KG1 (cell line): ENCODE measurements around the gene RPL28.

Experiments
- DNase-seq: peaks from one replicate; lab custom pipeline; 2025; lab: John Stamatoyannopoulos, UW

RPL28 gene

DNA sequence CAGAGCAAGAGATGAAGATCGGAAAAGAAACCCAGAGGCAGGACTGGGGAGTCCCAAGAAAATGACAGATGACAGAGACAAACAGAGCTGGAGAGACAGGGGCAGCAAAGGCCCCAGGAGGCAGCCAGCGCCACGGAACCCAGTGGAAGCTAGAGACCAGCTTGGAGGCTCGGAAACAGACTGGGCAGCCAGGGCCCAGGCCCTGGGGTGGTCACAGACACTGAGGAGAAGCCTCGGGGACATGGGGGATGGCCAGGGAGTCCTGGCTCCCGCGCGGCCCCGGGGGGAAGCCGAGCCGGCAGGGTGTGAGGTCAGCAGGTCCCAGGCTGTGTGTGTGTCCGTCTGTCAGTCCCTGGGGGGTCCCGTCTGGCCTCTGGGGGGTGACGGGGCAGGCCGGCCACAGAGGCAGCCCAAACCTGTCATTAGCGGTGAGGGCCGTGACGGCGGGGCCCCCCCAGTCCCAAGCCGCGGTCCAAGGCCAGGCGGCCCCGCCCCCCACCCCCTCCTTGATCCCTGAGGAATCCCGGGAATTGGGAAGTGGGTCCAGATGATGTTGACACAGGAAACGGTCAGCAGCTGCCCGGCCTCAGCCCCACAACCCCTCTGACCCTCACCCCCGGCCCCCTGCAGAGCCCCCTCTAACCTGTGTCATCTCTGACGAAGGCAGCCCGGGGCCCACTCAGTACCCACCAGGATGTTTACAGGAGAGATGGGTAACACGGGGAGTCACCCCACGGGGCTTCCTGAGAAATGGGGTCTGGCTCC is 11.6 kb upstream of the RPL28 start:
- DNase-seq: no peak

DNA sequence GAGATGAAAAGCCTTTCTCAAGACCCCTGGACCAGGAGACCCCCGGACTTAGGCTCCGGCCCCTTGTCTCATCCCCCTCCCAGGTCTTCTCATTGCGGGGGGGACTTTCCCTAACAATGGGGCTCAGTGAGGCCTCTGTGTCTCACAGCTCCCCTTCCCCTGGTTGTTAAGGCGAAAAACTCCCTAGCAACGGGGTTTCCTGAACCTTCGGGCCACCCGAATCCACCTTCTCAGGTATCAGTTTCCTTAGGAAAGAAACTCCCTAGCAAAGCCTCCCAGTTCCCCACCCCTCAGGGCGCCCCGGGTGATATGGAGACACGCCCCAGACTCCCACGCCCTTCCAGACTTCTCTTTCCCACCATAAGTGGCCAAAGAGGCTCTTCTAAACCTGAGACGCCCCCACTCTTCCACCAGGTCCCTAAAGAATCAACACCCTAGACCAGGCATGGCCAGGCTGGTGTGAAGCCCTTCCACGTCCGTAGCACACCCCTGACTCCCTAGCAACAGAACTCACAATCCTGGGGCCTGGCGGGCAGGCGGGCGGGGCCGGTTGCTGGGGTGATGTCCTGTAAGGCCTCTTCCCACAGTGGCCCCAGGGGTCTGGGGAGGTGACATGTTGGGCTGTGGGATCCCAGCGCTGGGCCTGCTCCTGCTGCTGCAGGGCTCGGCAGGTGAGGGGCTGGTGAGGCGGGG is 9.3 kb upstream of the RPL28 start, which contains the start of gene TMEM190:
TSS of gene TMEM190 (plus strand) at position 586 of the 693 bp plus-strand sequence. CDS start at position 614, 28 bp downstream.
- DNase-seq: no peak

DNA sequence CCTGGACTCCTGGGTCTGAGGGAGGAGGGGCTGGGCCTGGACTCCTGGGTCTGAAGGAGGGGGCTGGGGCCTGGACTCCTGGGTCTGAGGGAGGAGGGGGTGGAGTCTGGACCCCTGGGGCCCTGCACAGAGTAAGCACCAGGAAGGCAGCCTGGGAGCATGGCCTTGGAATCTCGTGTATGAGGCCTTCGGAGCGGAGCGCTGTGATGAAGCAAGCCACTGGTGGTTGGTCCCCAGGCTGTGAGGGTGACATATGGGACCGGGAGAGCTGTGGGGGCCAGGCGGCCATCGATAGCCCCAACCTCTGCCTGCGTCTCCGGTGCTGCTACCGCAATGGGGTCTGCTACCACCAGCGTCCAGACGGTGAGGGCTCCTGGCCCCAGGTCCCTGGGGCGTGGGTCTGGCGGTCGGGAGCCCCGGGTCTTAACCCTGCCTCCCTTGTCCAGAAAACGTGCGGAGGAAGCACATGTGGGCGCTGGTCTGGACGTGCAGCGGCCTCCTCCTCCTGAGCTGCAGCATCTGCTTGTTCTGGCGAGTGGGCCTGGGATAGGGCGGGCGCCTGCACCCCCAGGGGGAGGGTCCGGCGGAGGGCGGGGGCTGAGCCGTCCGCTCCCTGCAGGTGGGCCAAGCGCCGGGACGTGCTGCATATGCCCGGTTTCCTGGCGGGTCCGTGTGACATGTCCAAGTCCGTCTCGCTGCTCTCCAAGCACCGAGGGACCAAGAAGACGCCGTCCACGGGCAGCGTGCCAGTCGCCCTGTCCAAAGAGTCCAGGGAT is 8.2 kb upstream of the RPL28 start:
- no peak for DNase-seq

DNA sequence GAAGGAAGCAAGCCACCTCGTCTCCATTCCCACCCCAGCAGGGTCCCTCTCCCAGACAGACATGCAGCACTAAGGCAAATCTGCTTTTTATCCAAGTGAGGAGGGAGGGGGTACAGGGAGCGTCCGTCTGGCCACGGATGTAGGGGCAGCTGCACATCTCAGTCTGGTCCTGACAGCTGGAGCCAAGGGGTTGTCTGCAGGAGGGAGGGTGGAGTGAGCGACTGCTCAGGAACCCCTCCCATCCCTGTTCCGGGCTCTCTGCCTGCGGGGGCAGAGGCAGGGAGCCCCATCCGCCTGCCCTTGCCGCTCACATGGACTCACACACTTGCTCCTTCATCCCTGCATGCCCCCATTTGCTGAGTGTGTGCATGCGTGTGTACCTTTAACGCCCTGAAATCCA is 6.6 kb upstream of the RPL28 start:
- DNase-seq: no peak

DNA sequence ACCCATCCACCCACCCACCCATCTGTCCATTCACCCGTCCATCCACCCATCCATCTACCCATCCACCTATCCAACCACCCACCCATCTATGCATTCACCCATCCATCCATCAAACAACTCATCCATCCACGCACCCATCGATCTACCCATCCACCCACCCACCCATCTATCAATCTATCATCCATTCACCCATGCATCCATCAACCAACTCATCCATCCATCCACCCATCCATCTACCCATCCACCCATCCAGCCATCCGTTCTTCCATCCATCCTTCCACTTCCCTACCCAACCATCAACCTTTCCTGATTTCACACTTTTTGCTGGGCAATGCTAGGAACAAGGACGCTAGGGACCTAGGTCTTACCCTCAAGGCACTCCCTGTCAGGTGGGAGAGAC is 3.7 kb upstream of the RPL28 start:
- DNase-seq: no peak

DNA sequence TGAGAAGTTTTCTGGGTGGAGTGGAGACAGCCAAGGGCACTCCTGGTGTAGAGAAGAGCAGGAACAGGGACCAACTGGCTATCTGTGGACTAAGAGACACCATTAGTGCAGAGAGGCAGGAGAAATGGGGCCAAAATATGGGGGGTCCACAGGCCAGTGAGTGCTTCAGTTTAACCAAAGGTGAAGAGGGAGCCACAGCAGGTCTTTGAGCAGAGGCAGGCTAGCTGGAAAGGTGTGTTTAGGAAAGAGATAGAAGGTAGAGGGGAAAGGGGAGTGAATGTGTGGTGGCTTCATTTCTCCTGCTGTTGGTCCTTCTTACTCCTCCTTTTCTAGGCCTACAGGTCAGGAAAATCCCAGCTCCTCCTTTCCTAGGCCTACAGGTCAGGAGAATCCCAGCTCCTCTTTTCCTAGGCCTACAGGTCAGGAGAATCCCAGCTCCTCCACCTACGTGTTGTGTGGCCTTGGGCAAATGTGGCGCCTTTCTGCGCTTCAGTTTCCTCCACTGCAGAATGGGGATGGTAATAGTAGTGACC is 3.1 kb upstream of the RPL28 start:
- no peak for DNase-seq

DNA sequence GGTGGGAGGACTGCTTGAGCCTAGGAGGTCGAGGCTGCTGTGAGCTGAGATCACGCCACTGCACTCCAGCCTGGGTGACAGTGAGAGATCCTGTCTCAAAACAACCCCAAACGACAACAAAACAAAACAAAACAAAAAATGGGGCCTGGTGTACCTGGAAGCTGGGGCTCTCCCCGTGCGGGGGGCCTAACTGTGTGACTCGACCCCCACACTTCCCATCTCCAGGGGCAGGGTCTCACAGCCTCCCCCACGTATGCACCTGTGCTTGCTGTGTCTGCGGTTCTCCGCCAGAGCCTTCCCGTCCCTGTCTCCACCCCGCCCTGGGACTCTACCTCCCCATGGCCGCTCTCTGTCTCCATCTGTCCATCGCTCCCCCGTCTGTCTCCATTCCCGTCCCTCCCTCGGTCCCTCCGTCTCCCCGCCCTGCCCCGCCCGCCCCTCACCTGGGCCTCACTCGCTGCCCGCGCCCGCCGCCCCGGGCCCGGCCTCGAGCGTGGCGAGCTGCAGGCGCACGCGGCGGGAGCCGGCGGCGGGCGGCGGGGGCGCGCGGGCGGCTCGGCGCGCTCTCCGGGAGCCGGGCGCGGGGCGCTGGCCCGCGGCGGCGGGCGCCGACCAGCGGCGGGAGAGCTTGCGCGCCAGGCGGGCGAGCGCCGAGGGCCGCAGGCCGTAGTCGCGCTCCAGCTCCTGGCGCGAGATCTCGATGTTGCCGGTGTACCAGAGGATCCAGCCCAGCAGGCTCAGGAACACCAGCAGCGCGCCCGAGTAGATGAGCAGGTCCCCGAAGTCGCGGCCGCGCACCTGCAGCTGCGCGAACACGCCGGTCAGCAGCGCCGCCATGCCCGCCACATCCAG is 2.2 kb upstream of the RPL28 start:
- peak; percentile 26 for DNase-seq

DNA sequence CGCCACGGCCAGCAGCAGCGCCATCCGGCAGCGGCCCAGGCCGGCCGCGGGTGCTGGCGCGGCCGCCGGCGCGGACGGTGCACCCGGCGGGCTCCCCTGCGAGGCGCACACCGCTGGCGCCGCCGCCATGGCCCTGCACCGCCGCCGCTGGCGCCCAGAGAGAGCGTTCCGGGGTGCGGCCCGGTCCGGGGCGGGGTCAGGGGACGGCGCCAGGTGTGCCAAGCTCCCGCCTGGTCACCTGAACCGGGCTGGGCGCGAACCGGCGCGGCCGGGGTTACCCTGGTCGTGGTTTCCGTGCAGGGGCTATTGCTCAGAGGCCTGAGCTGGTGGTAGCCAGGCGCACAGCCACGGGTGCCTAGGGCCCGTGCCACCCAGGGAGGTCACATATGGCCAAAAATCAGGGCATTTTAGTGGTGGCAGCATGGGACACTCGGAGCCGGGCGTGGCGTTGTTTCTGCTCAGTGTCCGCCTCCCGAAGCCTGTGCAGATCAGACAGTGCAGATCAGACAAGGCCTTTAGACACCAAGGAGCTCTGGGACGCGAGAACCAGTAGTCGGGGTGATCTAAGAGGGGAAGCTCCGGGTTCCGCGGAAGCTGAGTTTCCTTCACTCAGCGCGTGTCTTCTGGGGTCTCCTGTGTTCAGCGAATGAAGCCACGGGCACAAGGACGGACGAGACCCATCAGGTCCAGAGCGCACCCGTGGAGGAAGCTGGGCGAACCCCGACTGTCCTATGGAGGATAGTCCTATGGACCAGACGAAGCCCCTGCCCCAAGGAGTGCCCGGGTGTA is 1.4 kb upstream of the RPL28 start, which contains the start of gene TMEM238:
TSS of gene TMEM238 (minus strand) at position 162 of the 789 bp plus-strand sequence. CDS start at position 129, 33 bp downstream.
- peak; percentile 40 for DNase-seq

DNA sequence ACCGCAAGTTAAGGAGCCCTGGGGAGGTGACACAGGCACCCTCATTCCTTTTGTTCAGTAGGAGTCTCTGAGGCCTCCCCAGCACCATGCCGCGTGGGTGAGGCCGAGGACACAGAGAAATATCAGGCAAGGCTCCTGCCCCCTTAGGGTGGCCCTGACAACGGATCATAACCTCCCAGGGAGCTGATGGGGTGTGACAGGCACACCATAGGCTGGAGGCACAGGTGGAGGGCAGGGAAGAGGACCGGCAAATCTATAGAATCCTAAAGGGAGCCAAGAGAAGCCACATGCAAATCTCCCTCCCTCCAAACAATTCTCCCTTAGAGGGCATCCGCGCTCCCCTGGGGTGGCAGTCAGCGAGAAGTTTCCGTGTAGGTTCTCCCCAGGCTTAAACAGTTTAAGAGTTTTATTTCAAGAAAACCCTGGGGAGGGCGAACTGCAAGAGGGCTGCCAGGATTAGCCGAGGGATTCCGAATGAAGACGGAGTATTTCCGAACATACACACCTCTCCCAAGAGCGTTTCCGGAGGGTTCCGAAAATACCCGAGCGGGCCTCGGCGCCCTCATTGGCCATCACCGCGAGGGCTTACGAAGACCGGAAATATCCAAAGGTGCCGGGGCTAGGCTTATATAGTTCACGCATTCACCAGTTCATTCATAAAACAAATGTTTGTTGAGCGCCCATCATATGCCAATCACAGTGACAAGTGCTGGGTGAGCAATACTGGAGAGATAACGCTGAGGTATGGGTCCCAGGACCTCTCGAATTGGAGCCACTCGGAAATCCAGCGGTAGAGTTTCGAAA is 610 bp upstream of the RPL28 start:
- peak; percentile 100 for DNase-seq

DNA sequence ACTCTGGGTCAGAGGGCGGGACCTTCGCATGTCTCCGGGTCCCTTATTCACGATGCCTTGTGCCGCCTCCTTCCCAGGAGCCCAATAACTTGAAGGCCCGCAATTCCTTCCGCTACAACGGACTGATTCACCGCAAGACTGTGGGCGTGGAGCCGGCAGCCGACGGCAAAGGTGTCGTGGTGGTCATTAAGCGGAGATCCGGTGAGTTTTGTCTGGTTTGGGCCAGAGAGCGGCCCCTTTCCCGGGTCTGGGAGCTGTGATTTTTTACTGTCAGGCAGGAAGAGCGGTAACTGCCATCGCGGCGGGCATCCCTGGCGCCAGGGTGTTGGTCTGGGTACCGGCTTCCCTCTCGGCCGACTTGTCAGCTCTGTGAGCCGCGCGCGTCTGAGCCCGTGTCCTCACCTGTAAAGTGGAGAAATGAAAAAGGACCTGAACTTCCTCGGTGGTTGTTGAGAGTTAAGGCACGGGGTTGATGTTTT is 800 bp downstream of the RPL28 start:
- DNase-seq: no peak

DNA sequence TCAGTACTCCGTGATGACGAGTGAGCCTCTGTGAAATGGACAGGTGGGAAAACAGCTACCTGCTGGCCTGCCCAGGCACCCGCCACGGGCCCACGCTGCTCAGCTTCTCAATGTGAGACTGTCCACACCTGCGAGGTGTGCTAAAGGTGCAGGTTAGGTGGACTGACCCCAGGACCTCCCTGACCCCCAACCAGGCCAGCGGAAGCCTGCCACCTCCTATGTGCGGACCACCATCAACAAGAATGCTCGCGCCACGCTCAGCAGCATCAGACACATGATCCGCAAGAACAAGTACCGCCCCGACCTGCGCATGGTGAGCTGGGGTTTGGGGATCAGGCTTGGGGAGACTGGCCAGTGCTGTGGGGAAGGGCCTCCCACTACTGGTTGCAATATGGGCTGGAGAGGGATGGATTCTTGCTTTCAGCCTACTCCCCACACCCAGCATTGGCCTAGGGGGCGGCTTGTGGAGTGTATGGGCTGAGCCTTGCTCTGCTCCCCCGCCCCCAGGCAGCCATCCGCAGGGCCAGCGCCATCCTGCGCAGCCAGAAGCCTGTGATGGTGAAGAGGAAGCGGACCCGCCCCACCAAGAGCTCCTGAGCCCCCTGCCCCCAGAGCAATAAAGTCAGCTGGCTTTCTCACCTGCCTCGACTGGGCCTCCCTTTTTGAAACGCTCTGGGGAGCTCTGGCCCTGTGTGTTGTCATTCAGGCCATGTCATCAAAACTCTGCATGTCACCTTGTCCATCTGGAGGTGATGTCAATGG is 2.2 kb downstream of the RPL28 start:
- no peak for DNase-seq

DNA sequence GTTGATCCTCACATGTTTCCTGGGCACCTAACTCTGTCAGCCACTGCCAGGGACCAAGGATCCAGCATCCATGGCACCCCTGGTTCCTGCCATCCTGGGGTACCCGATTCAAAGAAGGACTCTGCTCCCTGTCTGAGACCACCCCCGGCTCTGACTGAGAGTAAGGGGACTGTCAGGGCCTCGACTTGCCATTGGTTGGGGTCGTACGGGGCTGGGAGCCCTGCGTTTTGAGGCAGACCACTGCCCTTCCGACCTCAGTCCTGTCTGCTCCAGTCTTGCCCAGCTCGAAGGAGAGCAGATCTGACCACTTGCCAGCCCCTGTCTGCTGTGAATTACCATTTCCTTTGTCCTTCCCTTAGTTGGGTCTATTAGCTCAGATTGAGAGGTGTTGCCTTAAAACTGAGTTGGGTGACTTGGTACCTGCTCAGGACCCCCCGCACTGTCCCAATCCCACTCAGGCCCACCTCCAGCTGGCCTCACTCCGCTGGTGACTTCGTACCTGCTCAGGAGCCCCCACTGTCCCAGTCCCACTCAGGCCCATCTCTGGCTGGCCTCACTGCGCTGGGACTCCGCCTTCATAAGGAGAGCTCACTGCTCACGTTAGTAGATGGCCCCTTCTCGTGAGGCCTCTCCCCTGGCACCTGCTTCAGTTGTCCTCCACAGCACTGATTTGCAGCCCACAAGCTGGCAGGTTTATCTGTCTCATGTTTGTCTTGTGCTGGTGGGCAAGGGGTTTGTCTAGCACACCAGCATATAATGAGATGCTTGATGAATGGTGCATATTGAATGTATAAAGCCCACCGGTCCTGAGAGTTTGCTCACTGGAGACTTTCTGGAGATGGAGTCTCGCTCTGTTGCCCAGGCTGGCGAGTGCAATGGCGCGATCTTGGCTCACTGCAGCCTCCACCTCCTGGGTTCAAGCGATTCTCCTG is 3.9 kb downstream of the RPL28 start:
- no peak for DNase-seq

DNA sequence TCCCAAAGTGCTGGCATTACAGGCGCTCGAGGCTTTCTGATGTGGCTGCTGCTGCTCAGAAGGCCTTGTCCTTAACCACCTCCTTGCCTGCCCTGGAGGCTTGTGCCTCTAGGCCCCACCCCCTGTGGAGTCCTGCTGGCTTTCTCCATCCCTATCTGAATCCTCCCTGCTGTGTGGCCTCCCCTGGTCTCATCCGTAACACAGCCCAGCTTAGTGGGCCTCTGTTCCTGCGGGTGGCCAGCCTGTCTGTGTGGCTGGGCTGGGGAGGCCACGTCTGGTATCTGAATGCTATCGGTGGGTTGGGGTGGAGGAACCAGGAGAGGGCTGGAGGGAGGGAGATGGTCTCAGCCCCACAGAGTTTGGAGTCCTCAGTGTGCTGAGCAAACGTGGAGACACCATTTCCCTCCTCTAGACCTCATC is 4.7 kb downstream of the RPL28 start:
- DNase-seq: no peak

DNA sequence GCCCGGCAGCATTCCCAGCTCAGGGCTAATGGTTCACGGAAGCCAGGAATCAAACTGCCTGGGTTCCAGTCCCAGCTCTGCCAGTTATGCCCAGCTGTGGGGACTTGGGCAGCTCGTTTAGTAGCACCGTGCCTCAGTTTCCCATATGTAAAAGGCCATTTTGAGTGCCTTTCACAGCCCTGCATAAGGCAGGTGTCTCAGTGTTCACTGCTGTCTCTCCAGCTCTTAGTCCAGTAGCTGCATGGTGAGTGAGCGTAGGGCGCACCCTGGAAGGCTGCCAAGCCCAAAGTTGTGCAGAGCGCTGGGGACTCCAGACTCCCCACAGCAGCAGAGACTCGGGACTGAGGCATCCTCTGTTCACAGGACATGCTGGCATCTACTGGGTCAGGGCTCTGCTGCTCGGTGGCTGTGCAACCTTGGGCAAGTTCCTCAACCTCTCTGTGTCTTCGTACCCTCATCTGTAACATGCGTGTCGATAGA is 5.5 kb downstream of the RPL28 start:
- no peak for DNase-seq

DNA sequence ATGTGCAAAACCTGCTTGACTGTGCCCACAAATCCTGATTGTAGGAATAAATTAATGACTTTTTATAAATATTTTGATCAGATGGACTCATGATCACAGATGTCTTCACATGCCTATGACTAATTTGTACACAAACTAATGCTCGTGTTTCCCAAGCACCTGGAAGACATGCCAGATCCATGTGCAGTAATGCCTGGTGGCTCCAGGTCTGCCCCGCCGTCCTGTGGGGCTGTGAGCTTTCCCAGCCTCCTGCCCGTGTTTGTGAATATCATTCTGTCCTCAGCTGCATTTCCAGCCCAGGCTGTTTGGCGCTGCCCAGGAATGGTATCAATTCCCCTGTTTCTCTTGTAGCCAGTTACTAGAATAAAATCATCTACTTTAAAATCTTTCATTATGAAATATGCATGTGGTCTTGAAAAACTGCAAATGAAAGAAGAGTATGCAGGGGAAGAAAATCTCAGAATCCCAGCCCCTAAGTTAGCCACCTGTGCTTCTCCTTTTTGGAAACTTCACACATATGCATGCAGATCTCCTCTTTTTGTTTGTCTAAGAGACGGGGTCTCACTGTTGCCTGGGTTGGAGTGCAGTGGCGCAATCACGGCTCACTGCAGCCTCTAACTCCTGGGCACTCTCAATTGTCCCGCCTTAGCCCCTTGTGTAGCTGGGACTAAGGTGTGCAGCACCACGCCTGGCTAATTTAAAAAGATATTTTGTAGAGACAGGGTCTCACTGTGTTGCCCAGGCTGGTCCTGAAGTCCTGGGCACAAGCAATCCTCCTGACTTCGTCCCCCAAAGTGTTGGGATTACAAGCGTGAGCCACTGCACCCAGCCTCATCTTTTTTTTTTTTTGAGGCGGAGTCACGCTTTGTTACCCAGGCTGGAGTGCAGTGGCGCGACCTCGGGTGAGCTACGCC is 6.2 kb downstream of the RPL28 start:
- DNase-seq: no peak
